Neural cell (in vitro differentiated cells): ENCODE data around the gene IP6K1. TPM values are rescaled to one million over a fixed set of nuclear protein-coding genes. Genes with fewer than 3 reads are reported as not detected.

Experiments used
- H2AFZ ChIP-seq: fragments of 200-600, 300-800 bp; sonication (generic), shearing (Covaris generic); 2 replicates; pipeline ENCODE4 v1.6.0; 2014; ENCODE audit warnings: low read depth, mild to moderate bottlenecking, antibody characterized with exemption, low read length, moderate library complexity
- H3F3A ChIP-seq: fragments of 200-600 bp; shearing (Covaris generic); 2 replicates; pipeline ENCODE4 v1.6.1; 2016; ENCODE audit warnings: mild to moderate bottlenecking, moderate library complexity, mixed read lengths, antibody characterized with exemption, low read length; ENCODE audit not compliant: insufficient read depth, poor library complexity, severe bottlenecking
- H3K27ac ChIP-seq: fragments of 200-600, 300-800 bp; sonication (generic), shearing (Covaris generic); 2 replicates; pipeline ENCODE4 v1.5.1; 2014; ENCODE audit warnings: mild to moderate bottlenecking, low read length, moderate library complexity
- H3K27me3 ChIP-seq: fragments of 300-800, 200-600 bp; sonication (generic), shearing (Covaris generic); 2 replicates; pipeline ENCODE4 v1.6.0; 2014; ENCODE audit warnings: mild to moderate bottlenecking, low read depth, low read length, moderate library complexity; ENCODE audit not compliant: insufficient read depth
- H3K36me3 ChIP-seq: fragments of 300-800, 200-600 bp; sonication (generic), shearing (Covaris generic); 2 replicates; pipeline ENCODE4 v1.5.1; 2014; ENCODE audit warnings: mild to moderate bottlenecking, antibody characterized with exemption, low read length, moderate library complexity; ENCODE audit not compliant: insufficient read depth
- H3K4me2 ChIP-seq: fragments of 300-800, 200-600 bp; sonication (generic), shearing (Covaris generic); 2 replicates; pipeline ENCODE4 v1.6.0; 2014; ENCODE audit warnings: mild to moderate bottlenecking, low read length
- H3K4me3 ChIP-seq: fragments of 300-800, 200-600 bp; sonication (generic), shearing (Covaris generic); 2 replicates; pipeline ENCODE4 v1.5.1; 2014; ENCODE audit warnings: mild to moderate bottlenecking, low read length, moderate library complexity
- H3K79me2 ChIP-seq: fragments of 200-600 bp; shearing (Covaris generic); replicated peaks from 2 replicates; pipeline ENCODE4 v1.6.0; 2014; ENCODE audit warnings: mild to moderate bottlenecking, low read length, moderate library complexity; ENCODE audit not compliant: insufficient read depth
- H3K9ac ChIP-seq: fragments of 300-800, 200-600 bp; sonication (generic), shearing (Covaris generic); 2 replicates; pipeline ENCODE4 v1.6.1; 2016; ENCODE audit warnings: mild to moderate bottlenecking, low read length, mixed read lengths
- H3K9me2 ChIP-seq: fragments of 200-600 bp; shearing (Covaris generic); 2 replicates; pipeline ENCODE4 v1.6.1; 2016; ENCODE audit warnings: mild to moderate bottlenecking, low read length, mixed read lengths; ENCODE audit not compliant: insufficient read depth
- H3K9me3 ChIP-seq: fragments of 200-600, 300-800 bp; sonication (generic), shearing (Covaris generic); 2 replicates; pipeline ENCODE4 v1.6.1; 2016; ENCODE audit warnings: mild to moderate bottlenecking, mixed run types, low read length, moderate library complexity, mixed read lengths
- H4K20me1 ChIP-seq: fragments of 200-600 bp; shearing (Covaris generic); 2 replicates; pipeline ENCODE4 v1.6.1; 2016; ENCODE audit warnings: mild to moderate bottlenecking, mixed run types; ENCODE audit not compliant: insufficient read depth
- EP300 ChIP-seq: fragments of 450-650 bp; conservative IDR thresholded peaks from 2 replicates; pipeline ENCODE4 v1.6.1; 2014; ENCODE audit warnings: antibody characterized with exemption, mild to moderate bottlenecking, moderate library complexity; ENCODE audit not compliant: poor library complexity, severe bottlenecking
- EZH2 ChIP-seq: fragments of 200-600, 300-800 bp; shearing (Covaris generic), sonication (generic); IDR thresholded peaks from 2 replicates; pipeline ENCODE4 v1.6.1; 2014; ENCODE audit warnings: antibody characterized with exemption, low read length, borderline replicate concordance, mild to moderate bottlenecking; ENCODE audit not compliant: insufficient read depth, poor library complexity, severe bottlenecking
- MXI1 ChIP-seq: fragments of 450-650 bp; conservative IDR thresholded peaks from 2 replicates; pipeline ENCODE4 v1.6.1; 2014; ENCODE audit warnings: antibody characterized with exemption, mild to moderate bottlenecking; ENCODE audit not compliant: poor library complexity, severe bottlenecking
- POLR2AphosphoS5 ChIP-seq: IDR thresholded peaks from 2 replicates; pipeline ENCODE4 v1.6.1; 2012
- RAD21 ChIP-seq: fragments of 450-650 bp; conservative IDR thresholded peaks from 2 replicates; pipeline ENCODE4 v1.6.1; 2014; ENCODE audit warnings: antibody characterized with exemption, mild to moderate bottlenecking, moderate library complexity
- SMC3 ChIP-seq: fragments of 450-650 bp; conservative IDR thresholded peaks from 2 replicates; pipeline ENCODE4 v1.6.1; 2014; ENCODE audit warnings: antibody characterized with exemption, mild to moderate bottlenecking, moderate library complexity; ENCODE audit not compliant: poor library complexity
- TAF1 ChIP-seq: IDR thresholded peaks from 2 replicates; pipeline ENCODE4 v1.6.1; 2012; ENCODE audit warnings: low read depth
- polyA plus RNA-seq: library from polyadenylated mRNA; depleted of rRNA; stranded (reverse); fragments of >200 nt; gene quantifications from 2 replicates; pipeline ENCODE4 v1.2.3, GENCODE V29; 2014
- TF ChIP-seq, protein P1 (sequence below): fragments of 450-650 bp; IDR thresholded peaks from 2 replicates; pipeline ENCODE4 v1.5.1; 2014; ENCODE audit warnings: antibody characterized with exemption, mild to moderate bottlenecking, moderate library complexity; ENCODE audit not compliant: poor library complexity, severe bottlenecking
- TF ChIP-seq, protein P2 (sequence below): IDR thresholded peaks from 2 replicates; pipeline ENCODE4 v1.6.1; 2012; ENCODE audit warnings: borderline replicate concordance

The IP6K1 gene
- polyA plus RNA-seq, 1 donor from 2014 or later = 52.7 TPM

DNA sequence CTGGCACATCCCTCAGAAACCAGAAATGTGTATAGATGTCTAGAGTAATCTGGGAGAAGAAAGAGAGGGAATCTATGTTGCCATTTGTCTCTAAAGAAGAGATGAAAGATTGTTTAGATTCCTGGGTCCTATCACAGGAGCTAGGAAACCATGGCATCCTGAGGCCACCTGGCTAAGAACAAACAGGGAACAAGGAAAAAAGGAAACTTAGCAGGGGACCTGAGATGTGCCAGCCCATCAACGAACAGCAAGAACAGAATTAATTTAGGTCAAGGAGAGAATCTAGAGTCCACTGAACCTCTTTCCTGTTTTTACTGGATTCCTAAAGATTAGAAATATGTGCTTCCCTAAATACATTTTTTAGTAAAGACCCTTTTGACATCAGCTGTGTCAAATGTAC, 30.3 kb downstream of the IP6K1 start:
- Histone ChIP-seq H3K9ac (no peak overlapping the region), H3K79me2 (peaks cover 60% of the 10 kb centered on the region), H4K20me1 (no peaks in the 10 kb centered on the region), H3K27ac (no peak overlapping the region), H3K9me2 (no peaks in the 10 kb centered on the region), H2AFZ (no peak overlapping the region), H3K27me3 (no peaks in the 10 kb centered on the region), H3K36me3 (no peaks in the 10 kb centered on the region), H3F3A (no peaks in the 10 kb centered on the region), H3K4me2 (no peak overlapping the region), H3K9me3 (no peaks in the 10 kb centered on the region), H3K4me3 (no peak overlapping the region)
- TF ChIP-seq TAF1 (no peak), RAD21 (no peak), MXI1 (no peak), EP300 (no peak), SMC3 (no peak), POLR2AphosphoS5 (no peak)
- TF ChIP-seq, protein P1, sequence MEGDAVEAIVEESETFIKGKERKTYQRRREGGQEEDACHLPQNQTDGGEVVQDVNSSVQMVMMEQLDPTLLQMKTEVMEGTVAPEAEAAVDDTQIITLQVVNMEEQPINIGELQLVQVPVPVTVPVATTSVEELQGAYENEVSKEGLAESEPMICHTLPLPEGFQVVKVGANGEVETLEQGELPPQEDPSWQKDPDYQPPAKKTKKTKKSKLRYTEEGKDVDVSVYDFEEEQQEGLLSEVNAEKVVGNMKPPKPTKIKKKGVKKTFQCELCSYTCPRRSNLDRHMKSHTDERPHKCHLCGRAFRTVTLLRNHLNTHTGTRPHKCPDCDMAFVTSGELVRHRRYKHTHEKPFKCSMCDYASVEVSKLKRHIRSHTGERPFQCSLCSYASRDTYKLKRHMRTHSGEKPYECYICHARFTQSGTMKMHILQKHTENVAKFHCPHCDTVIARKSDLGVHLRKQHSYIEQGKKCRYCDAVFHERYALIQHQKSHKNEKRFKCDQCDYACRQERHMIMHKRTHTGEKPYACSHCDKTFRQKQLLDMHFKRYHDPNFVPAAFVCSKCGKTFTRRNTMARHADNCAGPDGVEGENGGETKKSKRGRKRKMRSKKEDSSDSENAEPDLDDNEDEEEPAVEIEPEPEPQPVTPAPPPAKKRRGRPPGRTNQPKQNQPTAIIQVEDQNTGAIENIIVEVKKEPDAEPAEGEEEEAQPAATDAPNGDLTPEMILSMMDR = no peak

DNA sequence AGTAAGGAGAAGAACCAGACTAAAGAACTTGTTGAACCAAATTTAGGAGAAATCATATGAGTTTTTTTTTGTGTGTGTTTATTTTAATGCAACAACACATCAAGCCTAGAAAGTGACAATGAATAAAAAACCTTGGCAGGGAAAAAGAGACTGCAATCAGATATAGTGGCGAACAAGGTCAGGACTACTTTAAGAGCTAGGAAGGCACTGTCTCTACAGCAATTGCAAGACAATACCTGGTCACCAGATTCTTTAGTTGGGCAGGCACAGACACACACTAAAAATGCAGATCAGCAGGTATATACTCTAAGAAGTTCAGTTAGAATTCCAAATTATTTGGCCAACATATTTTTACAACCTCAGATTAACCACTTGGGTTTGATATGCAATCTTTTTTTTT, 31.8 kb downstream of the IP6K1 start:
- Histone ChIP-seq H3K79me2 (peaks cover 63% of the 10 kb centered on the region), H3K9me2 (no peaks in the 10 kb centered on the region), H3K27ac (no peak overlapping the region), H2AFZ (no peak overlapping the region), H3F3A (no peaks in the 10 kb centered on the region), H3K4me2 (no peak overlapping the region), H3K36me3 (no peaks in the 10 kb centered on the region), H3K9me3 (no peaks in the 10 kb centered on the region), H4K20me1 (no peaks in the 10 kb centered on the region), H3K4me3 (no peak overlapping the region), H3K9ac (no peak overlapping the region), H3K27me3 (no peaks in the 10 kb centered on the region)
- no peak for TF ChIP-seq SMC3
- no peak for TF ChIP-seq POLR2AphosphoS5
- no peak for TF ChIP-seq EP300
- no peak for TF ChIP-seq TAF1
- TF ChIP-seq, protein P2, sequence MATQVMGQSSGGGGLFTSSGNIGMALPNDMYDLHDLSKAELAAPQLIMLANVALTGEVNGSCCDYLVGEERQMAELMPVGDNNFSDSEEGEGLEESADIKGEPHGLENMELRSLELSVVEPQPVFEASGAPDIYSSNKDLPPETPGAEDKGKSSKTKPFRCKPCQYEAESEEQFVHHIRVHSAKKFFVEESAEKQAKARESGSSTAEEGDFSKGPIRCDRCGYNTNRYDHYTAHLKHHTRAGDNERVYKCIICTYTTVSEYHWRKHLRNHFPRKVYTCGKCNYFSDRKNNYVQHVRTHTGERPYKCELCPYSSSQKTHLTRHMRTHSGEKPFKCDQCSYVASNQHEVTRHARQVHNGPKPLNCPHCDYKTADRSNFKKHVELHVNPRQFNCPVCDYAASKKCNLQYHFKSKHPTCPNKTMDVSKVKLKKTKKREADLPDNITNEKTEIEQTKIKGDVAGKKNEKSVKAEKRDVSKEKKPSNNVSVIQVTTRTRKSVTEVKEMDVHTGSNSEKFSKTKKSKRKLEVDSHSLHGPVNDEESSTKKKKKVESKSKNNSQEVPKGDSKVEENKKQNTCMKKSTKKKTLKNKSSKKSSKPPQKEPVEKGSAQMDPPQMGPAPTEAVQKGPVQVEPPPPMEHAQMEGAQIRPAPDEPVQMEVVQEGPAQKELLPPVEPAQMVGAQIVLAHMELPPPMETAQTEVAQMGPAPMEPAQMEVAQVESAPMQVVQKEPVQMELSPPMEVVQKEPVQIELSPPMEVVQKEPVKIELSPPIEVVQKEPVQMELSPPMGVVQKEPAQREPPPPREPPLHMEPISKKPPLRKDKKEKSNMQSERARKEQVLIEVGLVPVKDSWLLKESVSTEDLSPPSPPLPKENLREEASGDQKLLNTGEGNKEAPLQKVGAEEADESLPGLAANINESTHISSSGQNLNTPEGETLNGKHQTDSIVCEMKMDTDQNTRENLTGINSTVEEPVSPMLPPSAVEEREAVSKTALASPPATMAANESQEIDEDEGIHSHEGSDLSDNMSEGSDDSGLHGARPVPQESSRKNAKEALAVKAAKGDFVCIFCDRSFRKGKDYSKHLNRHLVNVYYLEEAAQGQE = no peak
- TF ChIP-seq, protein P1 = no peak
- TF ChIP-seq MXI1 = no peak
- TF ChIP-seq EZH2 = no peak
- TF ChIP-seq RAD21 = no peak
